ENCODE measurements around the gene ZNF732.
"Not testable (repeated sequence)": the region's sequence is repeated elsewhere in the genome, so short reads cannot be mapped to it uniquely, and the experiment has no call there.

Gene ZNF732

DNA sequence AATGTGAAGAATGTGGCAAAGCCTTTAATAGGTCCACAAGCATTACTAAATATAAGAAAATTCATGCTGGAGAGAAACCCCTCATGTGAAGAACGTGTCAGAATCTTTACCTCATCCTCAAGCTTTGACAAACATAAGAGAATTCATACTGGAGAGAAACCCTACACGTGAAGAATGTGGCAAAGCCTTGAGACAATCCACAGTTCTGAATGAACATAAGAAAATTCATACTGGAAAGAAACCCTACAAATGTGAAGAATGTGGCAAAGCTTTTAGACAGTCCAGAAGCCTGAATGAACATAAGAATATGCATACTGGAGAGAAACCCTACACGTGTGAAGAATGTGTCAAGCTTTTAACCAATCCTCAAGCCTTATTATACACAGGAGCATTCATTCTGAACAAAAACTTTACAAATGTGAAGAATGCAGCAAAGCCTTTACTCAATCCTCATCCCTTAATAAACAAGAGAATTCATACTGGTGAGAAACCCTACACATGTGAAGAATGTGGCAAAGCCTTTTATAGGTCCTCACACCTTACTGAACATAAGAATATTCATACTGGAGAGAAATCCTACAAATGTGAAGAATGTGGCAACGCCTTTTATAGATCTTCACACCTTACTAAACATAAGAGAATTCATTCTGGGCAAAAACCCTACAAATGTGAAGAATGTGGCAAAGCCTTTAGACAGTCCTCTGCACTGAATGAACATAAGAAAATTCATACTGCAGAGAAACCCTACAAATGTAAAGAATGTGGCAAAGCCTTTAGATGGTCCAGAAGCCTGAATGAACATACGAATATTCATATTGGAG, 51.1 kb downstream of the ZNF732 start:
- DNase-seq, result no peak

GRCh38 chr4:252065-252601, 53.1 kb downstream of the ZNF732 start:
- no peak for DNase-seq

DNA sequence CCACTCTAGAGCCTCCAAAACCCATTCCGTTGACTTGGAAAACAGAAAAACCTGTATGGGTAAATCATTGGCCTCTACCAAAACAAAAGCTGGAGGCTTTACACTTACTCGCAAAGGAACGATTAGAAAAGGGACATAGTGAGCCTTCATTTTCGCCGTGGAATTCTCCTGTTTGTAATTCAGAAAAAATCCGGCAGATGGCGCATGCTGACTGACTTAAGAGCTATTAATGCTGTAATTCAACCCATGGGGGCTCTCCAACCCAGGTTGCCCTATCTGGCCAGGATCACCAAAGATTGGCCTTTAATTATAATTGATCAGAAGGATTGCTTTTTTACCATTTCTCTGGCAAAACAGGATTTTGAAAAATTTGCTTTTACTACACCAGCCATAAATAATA, 60.8 kb downstream of the ZNF732 start:
- DNase-seq, result no peak

DNA sequence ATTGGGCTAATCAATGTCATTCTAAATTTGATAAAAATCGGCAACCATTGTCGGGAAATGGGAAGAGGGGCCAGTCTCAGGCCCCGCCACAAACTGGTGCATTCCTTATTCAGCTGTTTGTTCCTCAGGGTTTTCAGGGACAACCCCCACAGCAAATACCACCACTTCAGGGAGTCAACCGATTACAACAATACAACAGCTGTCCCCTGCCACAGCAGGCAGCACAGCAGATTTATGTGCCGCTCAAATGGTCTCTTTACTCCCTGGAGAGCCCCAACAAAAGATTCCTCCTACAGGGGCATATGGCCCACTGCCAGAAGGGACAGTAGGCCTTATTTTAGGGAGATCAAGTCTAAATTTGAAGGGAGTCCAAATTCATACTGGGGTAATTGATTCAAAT, 61.8 kb downstream of the ZNF732 start:
- DNase-seq, result no peak

- no peak for DNase-seq
Observed at GRCh38 chr4:242121-242848, 63.0 kb downstream of the ZNF732 start.

DNA sequence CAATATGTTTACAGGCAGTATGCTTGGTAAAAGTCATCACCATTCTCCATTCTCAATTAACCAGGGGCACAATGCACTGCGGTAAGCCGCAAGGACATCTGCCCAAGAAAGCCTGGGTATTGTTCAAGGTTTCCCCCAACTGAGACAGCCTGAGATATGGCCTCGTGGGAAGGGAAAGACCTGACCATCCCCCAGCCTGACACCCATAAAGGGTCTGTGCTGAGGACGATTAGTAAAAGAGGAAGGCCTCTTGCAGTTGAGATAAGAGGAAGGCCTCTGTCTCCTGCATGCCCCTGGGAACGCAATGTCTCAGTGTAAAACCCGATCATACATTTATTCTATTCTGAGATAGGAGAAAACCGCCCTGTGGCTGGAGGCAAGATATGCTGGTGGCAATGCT, 63.9 kb downstream of the ZNF732 start:
- DNase-seq, result not testable (repeated sequence)

- no peak for DNase-seq
Observed at GRCh38 chr4:236028-236427, 69.2 kb downstream of the ZNF732 start.

DNA sequence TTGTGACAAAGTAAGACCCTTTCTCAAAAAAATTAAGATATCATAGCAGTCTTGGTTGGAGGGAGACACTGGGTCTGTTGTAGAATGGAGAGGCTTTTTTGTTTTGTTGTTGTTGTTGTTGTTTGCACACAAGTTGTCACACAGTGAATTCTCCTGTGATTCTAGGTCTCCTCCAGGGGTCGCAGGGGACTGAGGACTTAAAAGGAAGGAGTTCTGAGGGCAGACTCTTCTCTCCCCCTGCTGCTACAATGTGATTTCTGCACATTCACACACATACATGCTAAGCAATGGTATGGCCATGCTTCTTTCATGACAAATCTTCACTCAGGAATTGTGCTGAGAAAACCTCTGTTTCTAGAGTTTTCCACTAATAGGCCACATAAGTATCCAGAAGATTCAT, 71.1 kb downstream of the ZNF732 start:
- no peak for DNase-seq

DNA sequence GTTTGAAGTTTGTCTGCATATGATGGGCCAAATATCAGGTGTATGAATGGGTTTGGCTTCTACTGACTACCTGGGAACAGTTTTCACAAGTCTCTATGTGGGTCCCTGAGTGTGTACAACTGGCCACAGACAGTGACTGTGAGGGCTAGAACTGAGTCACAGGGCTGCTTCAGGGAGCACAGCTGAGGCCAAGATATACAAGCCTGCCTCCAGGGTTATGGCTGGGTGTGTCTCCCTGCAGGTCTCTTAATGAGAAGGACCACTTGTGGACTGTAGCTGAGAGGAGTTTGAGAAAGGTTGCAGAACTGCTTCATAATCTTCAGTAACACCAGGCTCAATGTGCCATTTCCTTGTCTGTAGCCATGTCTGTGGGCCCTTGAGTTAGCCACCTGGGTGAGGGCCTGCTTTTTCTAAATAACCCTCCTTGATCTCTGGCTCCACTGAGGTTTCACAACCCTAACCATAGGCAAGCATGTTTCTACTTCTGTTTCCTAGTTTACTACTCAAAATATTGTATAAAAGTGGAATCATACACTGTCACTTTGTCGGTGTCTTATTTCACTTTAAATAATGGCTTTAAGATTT, 81.3 kb downstream of the ZNF732 start:
- no peak for DNase-seq

Data from activated gamma-delta T cell (primary cell).